Endothelial cell of umbilical vein (primary cell): ENCODE results near the gene ANKRD34A. TPM values are rescaled to one million over a fixed set of nuclear protein-coding genes. Genes with fewer than 3 reads are reported as not detected.

Experiments used
- BruUV-seq: library from RNA; stranded (reverse); fragments of 400-500 nt; replicated peaks from 2 replicates; lab custom pipeline; 2021; lab: Mats Ljungman, UMichigan
- CTCF ChIA-PET: fragments of 300-600, 350-600 bp; sonication (Branson Sonifier 250); formaldehyde crosslinking; loops from one replicate; lab custom pipeline; 2021; ENCODE audit warnings: antibody characterized with exemption, inconsistent platforms; lab: Charles Lee
- POLR2A ChIA-PET: fragments of 300-600, 350-600 bp; sonication (Branson Sonifier 250); formaldehyde crosslinking; loops from one replicate; lab custom pipeline; 2021; ENCODE audit warnings: antibody characterized with exemption, inconsistent platforms; lab: Charles Lee
- DNase-seq: peaks from one replicate; pipeline ENCODE4 v3.0.0-alpha.2; 2011; ENCODE audit warnings: low read depth, low spot score
- FAIRE-seq: peaks from 2 replicates; lab custom pipeline; 2011; peaks lifted over from hg19 to GRCh38; lab: Jason Lieb, UNC
- H2AFZ ChIP-seq: 2 replicates; pipeline ENCODE4 v1.6.0; 2012; ENCODE audit warnings: low read depth, low read length, control low read depth, inconsistent platforms
- H3K27ac ChIP-seq: 2 replicates; pipeline ENCODE4 v1.5.1; 2011; ENCODE audit warnings: low read depth, mild to moderate bottlenecking, control low read depth, low read length, moderate library complexity; ENCODE audit not compliant: insufficient read depth
- H3K27me3 ChIP-seq, 2 experiments: 2 replicates each; pipeline versions ENCODE4 v1.6.0 to v1.6.1; 2011; ENCODE audit warnings: low read length in 2 of 2, mixed read lengths in 1 of 2; ENCODE audit not compliant: control insufficient read depth in 2 of 2, insufficient read depth in 2 of 2
- H3K36me3 ChIP-seq, 2 experiments: 2 replicates in 1 of 2; 3 replicates in 1 of 2; pipeline ENCODE4 v1.5.1; 2011; ENCODE audit warnings: low read length in 2 of 2, mild to moderate bottlenecking in 1 of 2, moderate library complexity in 1 of 2; ENCODE audit not compliant: control insufficient read depth in 2 of 2, insufficient read depth in 2 of 2; ENCODE audit errors: extremely low read depth in 1 of 2
- H3K4me1 ChIP-seq: 3 replicates; pipeline ENCODE4 v1.5.1; 2011; ENCODE audit warnings: mild to moderate bottlenecking, low read length; ENCODE audit not compliant: control insufficient read depth, insufficient read depth; ENCODE audit errors: extremely low read depth
- H3K4me2 ChIP-seq: 2 replicates; pipeline ENCODE4 v1.6.1; 2011; ENCODE audit warnings: low read length, control low read depth, mixed read lengths; ENCODE audit not compliant: insufficient read depth
- H3K4me3 ChIP-seq, 3 experiments: fragments of 200-600 bp in 1 of 3; sonication (generic), shearing (Covaris generic) in 1 of 3; replicated peaks in 1 of 3; 2 replicates each; pipeline ENCODE4 v1.5.1; 2011 to 2016; ENCODE audit warnings: control low read depth in 3 of 3, low read length in 3 of 3, mild to moderate bottlenecking in 2 of 3, inconsistent platforms in 1 of 3, low read depth in 1 of 3, moderate library complexity in 1 of 3; ENCODE audit not compliant: insufficient read depth in 1 of 3
- H3K79me2 ChIP-seq: 2 replicates; pipeline ENCODE4 v1.6.0; 2012; ENCODE audit warnings: low read length, inconsistent platforms; ENCODE audit not compliant: control insufficient read depth, insufficient read depth
- H3K9ac ChIP-seq: replicated peaks from 2 replicates; pipeline ENCODE3; 2011; ENCODE audit warnings: low read length, control low read depth; ENCODE audit not compliant: insufficient read depth; ENCODE audit errors: extremely low read depth
- H3K9me1 ChIP-seq: replicated peaks from 3 replicates; pipeline ENCODE4 v1.6.0; 2011; ENCODE audit warnings: mild to moderate bottlenecking, low read length; ENCODE audit not compliant: control insufficient read depth, insufficient read depth; ENCODE audit errors: extremely low read depth
- H3K9me3 ChIP-seq: replicated peaks from 2 replicates; pipeline ENCODE4 v1.5.1; 2012; ENCODE audit warnings: low read length, inconsistent platforms; ENCODE audit not compliant: control insufficient read depth, insufficient read depth
- H4K20me1 ChIP-seq: replicated peaks from 2 replicates; pipeline ENCODE3; 2011; ENCODE audit warnings: mild to moderate bottlenecking, low read length; ENCODE audit not compliant: control insufficient read depth, insufficient read depth; ENCODE audit errors: extremely low read depth
- CTCF ChIP-seq, 2 donors: IDR thresholded peaks; 1 replicate in 1 of 2; 2 replicates in 1 of 2; pipeline ENCODE4 v1.5.1; 2011; ENCODE audit warnings: low read length in 2 of 2, mild to moderate bottlenecking in 2 of 2, moderate library complexity in 2 of 2, control low read depth in 1 of 2, inconsistent platforms in 1 of 2, low read depth in 1 of 2; ENCODE audit not compliant: insufficient read depth in 1 of 2; ENCODE audit errors: extremely low read depth in 1 of 2
- EZH2 ChIP-seq: IDR thresholded peaks from 2 replicates; pipeline ENCODE4 v1.6.1; 2012; ENCODE audit warnings: borderline replicate concordance, low read depth, mild to moderate bottlenecking, moderate library complexity, low read length, inconsistent platforms; ENCODE audit not compliant: severe bottlenecking
- FOS ChIP-seq: IDR thresholded peaks from 2 replicates; pipeline ENCODE4 v1.6.1; 2011; ENCODE audit warnings: mild to moderate bottlenecking, low read length, moderate library complexity, borderline replicate concordance; ENCODE audit not compliant: insufficient read depth
- MAX ChIP-seq: IDR thresholded peaks from 2 replicates; pipeline ENCODE4 v1.6.1; 2011; ENCODE audit not compliant: insufficient read depth, insufficient read length
- POLR2A ChIP-seq: IDR thresholded peaks from 2 replicates; pipeline ENCODE4 v1.6.1; 2012; ENCODE audit warnings: low read depth, mild to moderate bottlenecking, control low read depth, low read length
- POLR2AphosphoS5 ChIP-seq: IDR thresholded peaks from 2 replicates; pipeline ENCODE4 v1.6.1; 2012; ENCODE audit warnings: low read depth, mild to moderate bottlenecking, control low read depth, low read length, moderate library complexity; ENCODE audit not compliant: insufficient read depth
- dilution Hi-C: fragments of 300-500 bp; cut with MboI; formaldehyde crosslinking; loops from one replicate; pipeline ENCODE4 v1.15.0; 2019; ENCODE audit warnings: low sequenced_read_pairs; ENCODE audit not compliant: extremely low pct_ligation_motif_present
- intact Hi-C: fragments of 100-400 bp; cut with micrococcal nuclease; formaldehyde crosslinking; loops from one replicate; pipeline ENCODE4 v1.10.0; 2022
- polyA plus RNA-seq, 4 experiments: library from polyadenylated mRNA; depleted of rRNA in 3 of 4; stranded (reverse) in 3 of 4; unstranded in 1 of 4; fragments of >200 nt; gene quantifications; 2 replicates each; pipeline versions ENCODE4 v1.2.1 to v1.2.3, GENCODE V29; 2011 to 2012; ENCODE audit warnings: missing spikeins in 1 of 4
- total RNA-seq: library from RNA; stranded (reverse); gene quantifications from 2 replicates; pipeline ENCODE4 v1.2.3, GENCODE V29; 2021

Gene ANKRD34A
- total and polyA plus RNA-seq, 2 donors (not counting 3 experiments of a cell fraction or from before 2014, with no cell fraction given) = 0.24 to 0.43 TPM

GRCh38 chr1:145995148-145995881 lies 30.9 kb upstream of the ANKRD34A start:
- Histone ChIP-seq H3K36me3 (peaks cover 2 to 16% of the 10 kb centered on the region in 2 experiments), H4K20me1 (no peaks in the 10 kb centered on the region), H3K27ac (no peak overlapping the region), H3K9me3 (no peaks in the 10 kb centered on the region), H3K4me3 (peak overlapping the region; percentile 97 to 98 (median 98)), H3K27me3 (no peaks in the 10 kb centered on the region), H3K9ac (peak overlapping the region; percentile 49), H3K4me1 (peaks cover 19% of the 10 kb centered on the region), H3K4me2 (peak overlapping the region; percentile 98), H3K79me2 (peaks cover 10% of the 10 kb centered on the region), H2AFZ (peak overlapping the region; percentile 72), H3K9me1 (no peaks in the 10 kb centered on the region)
- no TSS peak for BruUV-seq
- DNase-seq (peak; percentile 17), FAIRE-seq (peak; percentile 67)
- TF ChIP-seq FOS = no peak
- TF ChIP-seq POLR2AphosphoS5 = no peak
- no peak for TF ChIP-seq POLR2A
- no peak for TF ChIP-seq MAX
- no peak for TF ChIP-seq EZH2
- TF ChIP-seq CTCF (IDR thresholded peaks at IDR 0.05; ENCODE audit: extremely low read depth in 1 of 2, insufficient read depth in 1 of 2, low read depth in 1 of 2, low read length in 2 of 2) = no peak
- ChIA-PET POLR2A (no interaction called here), CTCF (interaction anchor here (4.2 to 10.4 kb wide), 2 partner anchors 12 to 16 kb away, joined by 25 to 87 read pairs; no protein-coding TSS in a partner anchor)
- intact Hi-C loops = no loop called here
- dilution Hi-C loops = no loop called here
